Left renal pelvis (tissue), 4 donors: ENCODE measurements around the gene PCDH11X. TPM values are rescaled to one million over a fixed set of nuclear protein-coding genes. Genes with fewer than 3 reads are reported as not detected.
"Not testable (repeated sequence)": the region's sequence is repeated elsewhere in the genome, so short reads cannot be mapped to it uniquely, and the experiment has no call there.

Source experiments
- DNase-seq, 4 donors: peaks; one replicate each; pipeline ENCODE4 v3.0.0-alpha.2; 2013; ENCODE audit warnings: low read depth in 4 of 4, low spot score in 3 of 4
- polyA plus RNA-seq, 4 donors: library from polyadenylated mRNA; unstranded; fragments of 120-200 nt; gene quantifications; one replicate each; pipeline ENCODE4 v1.2.1, GENCODE V29; 2013; ENCODE audit not compliant: insufficient read length in 4 of 4

Gene PCDH11X, protein sequence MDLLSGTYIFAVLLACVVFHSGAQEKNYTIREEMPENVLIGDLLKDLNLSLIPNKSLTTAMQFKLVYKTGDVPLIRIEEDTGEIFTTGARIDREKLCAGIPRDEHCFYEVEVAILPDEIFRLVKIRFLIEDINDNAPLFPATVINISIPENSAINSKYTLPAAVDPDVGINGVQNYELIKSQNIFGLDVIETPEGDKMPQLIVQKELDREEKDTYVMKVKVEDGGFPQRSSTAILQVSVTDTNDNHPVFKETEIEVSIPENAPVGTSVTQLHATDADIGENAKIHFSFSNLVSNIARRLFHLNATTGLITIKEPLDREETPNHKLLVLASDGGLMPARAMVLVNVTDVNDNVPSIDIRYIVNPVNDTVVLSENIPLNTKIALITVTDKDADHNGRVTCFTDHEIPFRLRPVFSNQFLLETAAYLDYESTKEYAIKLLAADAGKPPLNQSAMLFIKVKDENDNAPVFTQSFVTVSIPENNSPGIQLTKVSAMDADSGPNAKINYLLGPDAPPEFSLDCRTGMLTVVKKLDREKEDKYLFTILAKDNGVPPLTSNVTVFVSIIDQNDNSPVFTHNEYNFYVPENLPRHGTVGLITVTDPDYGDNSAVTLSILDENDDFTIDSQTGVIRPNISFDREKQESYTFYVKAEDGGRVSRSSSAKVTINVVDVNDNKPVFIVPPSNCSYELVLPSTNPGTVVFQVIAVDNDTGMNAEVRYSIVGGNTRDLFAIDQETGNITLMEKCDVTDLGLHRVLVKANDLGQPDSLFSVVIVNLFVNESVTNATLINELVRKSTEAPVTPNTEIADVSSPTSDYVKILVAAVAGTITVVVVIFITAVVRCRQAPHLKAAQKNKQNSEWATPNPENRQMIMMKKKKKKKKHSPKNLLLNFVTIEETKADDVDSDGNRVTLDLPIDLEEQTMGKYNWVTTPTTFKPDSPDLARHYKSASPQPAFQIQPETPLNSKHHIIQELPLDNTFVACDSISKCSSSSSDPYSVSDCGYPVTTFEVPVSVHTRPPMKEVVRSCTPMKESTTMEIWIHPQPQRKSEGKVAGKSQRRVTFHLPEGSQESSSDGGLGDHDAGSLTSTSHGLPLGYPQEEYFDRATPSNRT (N-terminal part only)
- 1 to 10 TPM in 1 of 4 donors, under 1 TPM in 3; 0.23 to 1.2 (median 0.31) TPM for polyA plus RNA-seq

DNA sequence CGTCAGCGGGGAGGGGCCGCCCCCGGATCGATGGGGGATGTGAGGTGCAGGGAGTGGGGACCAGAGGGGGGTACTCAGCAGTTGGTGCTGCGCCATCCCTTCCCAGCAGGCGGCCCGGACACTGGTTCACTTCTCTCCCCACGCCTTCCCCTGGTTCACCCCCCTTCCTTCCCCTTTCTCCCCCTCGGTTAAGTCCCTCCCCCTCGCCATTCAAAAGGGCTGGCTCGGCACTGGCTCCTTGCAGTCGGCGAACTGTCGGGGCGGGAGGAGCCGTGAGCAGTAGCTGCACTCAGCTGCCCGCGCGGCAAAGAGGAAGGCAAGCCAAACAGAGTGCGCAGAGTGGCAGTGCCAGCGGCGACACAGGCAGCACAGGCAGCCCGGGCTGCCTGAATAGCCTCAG lies at the start of gene PCDH11X:
PCDH11X (plus strand) TSS at position 241 of the 400 bp plus-strand sequence. CDS start 56,130 bp downstream, outside the sequence.
- DNase-seq, result not testable (repeated sequence)

DNA sequence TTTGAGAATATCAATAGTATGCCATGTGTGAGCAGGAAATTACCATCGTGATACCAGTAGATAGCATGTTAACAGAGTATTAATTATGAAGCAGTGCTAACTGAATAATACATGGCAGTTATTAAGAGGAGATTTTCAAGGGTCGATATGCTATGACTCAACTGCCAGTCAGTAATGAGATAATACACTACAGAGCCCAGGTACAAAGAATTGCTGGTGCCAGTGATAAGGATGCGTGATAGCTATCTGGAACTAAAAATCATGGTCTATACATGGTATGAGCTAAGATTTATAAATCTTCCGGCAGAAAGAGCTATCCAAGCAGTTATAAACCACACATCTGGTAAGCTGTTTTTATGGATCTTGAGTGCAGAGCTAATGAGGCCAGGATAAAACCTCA lies 31.7 kb upstream of the PCDH11X start:
- not testable (repeated sequence) for DNase-seq

DNA sequence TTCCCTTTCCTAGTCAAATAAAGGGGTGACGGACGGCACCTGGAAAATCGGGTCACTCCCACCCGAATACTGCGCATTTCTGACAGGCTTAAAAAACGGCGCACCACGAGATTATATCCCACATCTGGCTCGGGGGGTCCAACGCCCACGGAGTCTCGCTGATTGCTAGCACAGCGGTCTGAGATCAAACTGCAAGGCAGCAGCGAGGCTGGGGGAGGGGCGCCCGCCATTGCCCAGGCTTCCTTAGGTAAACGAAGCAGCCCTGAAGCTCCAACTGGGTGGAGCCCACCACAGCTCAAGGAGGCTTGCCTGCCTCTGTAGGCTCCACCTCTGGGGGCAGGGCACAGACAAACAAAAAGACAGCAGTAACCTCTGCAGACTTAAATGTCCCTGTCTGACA lies 26.2 kb upstream of the PCDH11X start:
- not testable (repeated sequence) for DNase-seq

DNA sequence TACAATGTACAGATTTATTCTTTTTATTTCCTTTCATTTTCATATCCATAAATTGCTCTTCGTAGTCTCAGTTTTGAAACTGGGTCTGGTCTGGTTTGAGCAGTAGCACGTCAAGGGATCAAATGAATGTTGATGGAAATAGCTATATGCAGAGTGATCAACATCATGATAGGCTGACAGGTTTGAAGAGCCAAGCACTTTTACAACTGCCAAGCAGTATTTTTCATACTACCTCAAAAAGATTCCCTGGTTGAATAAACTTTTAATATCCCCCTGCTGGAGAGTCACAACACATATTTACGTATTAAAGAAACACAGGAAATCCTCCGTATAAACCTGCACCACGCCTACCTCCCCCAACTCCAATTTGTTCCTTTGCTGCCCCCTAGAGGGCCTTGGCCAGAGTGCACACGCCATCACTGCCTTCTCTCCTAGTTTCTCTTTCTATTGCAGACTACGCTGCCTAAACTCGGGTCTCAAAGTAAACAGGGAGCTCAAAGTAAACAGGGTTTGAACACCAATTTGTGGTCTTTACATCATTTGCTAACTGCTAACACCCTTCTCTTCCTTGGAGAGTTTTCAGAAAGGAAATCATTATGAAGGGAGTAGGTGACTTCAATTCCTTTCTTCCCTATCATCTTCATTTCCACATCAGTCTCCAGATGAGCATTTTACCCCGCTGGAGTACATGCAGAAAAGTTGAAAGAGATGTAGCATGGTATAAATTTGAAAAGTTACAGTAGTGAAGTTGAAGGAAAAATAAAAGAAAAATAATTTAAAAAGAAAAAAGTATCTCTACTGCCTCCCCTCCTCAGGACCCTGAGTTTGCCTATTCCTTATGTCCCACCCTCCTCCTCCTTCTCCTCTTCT lies 8.3 kb upstream of the PCDH11X start:
- not testable (repeated sequence) for DNase-seq

DNA sequence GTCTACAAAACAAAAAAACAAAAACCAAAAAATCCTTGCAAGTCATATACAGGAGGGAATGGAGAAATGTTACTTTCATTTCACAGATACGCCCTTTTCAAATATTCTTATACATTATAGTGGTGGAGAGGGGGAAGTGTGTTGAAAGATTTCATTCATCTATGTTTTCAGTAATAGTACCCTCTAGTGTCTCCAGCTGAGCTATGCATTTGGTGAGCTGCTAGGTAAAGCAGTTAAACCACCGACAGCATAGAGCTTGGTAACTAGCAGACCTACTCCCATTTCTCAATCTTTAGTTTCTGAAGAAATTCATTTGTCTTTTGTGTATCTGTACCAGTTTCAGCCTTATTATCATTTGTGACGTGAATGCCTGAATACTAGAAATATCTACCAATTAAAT lies 5.2 kb upstream of the PCDH11X start:
- DNase-seq, result not testable (repeated sequence)

DNA sequence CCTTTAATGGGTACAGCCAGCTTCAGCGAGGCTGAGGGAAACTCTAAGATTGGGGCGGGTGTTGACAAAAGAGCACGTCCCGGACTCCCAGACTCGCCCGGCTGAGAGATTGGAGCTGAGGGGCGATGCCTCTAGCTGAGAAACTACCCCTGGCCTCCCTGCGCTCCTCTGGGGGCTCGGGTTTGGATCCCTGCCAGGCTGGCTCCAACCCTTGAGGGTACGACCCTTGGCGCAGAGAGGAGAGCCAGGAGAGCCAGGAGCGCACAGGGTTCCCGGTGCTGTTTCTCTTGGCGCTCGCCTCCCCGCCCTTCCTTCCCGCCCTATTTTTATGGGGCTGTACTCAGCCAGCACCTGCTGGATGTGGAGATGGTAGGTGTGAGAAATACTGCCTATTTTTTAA lies 833 bp downstream of the PCDH11X start:
- not testable (repeated sequence) for DNase-seq

DNA sequence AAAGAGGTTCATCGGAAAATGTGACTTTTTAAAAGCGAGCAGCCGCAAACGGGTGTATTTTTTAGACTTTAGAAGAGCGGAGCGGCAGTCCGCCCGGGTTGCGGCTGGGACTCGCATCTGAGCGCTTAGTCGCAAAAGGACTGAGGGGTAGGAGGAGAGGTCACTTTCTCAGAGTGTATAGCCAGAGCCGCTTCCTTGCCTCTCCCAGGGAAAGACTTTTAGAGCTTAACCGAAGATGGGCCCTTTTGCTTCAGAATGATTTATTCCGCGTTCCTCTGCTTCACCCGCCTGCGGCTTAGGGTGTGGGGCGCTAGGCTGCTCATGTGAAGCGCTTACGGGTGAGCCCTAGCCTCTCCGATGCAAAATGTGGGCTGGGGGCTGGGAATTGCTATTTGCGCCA lies 1.5 kb downstream of the PCDH11X start:
- not testable (repeated sequence) for DNase-seq

DNA sequence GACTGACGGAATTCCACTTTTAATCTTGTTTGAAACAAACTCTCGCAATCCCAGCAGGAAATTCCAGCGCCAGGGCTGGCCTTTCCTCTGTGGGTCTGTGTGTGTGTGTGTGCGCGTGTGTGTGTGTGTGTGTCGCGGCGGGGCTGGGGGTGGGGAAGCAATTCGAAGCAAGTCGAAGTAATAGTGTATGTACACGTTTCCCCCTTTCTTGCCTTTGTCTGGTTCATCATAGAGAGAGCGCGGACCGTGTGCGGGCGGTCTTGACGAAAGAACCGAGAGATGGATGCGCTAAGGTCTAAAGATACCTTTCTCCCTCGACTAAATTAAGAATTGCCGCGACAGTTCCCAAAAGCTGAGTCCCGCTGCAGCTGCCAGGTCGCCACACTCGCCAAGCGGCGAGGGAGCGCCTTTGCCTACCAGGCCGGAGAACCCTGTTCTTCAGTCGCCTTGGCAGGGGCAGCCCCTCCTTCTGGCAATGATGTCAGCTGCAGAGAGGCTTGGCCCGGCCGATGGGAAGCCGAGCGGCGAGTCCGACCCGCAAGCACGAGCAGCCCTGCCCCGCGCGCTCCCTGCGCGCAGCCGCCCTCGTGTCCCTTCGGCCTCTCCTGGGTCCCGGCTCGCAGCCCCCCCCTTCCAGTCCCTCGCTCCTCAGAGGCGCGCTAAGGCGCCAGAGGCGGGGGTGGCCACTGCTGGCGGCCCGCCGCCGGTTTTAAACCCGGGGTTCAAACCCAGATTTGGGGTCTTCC lies 2.6 kb downstream of the PCDH11X start:
- not testable (repeated sequence) for DNase-seq

DNA sequence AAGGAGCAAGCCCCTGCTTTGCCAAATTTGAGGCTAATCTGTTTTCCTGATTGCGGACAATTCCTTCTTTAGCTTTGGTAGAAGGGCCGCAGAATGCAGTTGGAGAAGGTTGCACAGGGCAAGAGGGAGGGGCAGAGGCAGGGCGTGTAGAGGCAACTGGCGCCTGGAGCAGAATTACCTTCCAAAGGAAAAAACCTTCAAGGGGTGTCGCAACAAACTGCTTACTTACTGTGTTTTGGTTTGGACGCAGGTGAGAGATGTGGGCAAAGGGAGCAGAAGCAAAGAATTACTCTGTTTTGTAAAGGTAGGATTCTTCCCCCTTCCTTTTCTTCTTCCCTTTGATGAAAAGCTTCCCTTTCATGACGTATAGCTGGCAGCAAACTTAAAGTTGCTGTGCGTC lies 3.6 kb downstream of the PCDH11X start:
- DNase-seq, result not testable (repeated sequence)

DNA sequence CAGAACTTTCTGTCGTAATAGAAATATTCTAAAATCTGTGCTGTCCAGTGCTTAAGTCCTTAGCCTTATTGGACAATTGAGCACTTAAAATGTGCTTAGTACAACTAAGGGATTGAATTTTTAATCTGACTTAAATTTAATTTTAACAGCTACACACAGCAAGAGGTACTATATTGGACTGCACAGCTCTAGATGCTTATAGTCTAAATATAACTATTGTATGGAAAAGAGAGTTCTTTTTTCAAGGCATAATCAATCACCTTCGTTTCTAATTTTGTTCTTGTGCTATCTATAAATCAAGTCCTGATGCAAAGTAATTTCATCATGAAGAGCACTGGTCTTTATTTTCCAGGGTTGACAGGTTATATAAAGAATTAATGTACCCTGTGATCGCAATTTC lies 38.4 kb downstream of the PCDH11X start:
- not testable (repeated sequence) for DNase-seq

DNA sequence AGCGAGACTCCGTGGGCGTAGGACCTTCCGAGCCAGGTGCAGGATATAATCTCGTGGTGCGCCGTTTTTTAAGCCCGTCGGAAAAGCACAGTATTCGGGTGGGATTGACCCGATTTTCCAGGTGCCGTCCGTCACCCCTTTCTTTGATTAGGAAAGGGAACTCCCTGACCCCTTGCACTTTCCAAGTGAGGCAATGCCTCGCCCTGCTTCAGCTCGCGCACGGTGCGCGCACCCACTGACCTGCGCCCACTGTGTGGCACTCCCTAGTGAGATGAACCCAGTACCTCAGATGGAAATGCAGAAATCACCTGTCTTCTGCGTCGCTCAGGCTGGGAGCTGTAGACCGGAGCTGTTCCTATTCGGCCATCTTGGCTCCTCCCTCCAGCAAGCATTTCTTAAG lies 46.1 kb downstream of the PCDH11X start:
- DNase-seq, result not testable (repeated sequence)
